Ishikawa (cell line): ENCODE data around the gene ZNF292.

Experiments
- CEBPB ChIP-seq: IDR thresholded peaks from 2 replicates; pipeline ENCODE4 v1.6.1; 2012
- NFIC ChIP-seq: IDR thresholded peaks from 2 replicates; pipeline ENCODE4 v1.6.1; 2012
- REST ChIP-seq: IDR thresholded peaks from 2 replicates; pipeline ENCODE4 v1.6.1; 2012; ENCODE audit warnings: low read depth, mild to moderate bottlenecking
- TAF1 ChIP-seq: IDR thresholded peaks from 2 replicates; pipeline ENCODE4 v1.6.1; 2012; ENCODE audit warnings: low read depth, mild to moderate bottlenecking
- TCF12 ChIP-seq: IDR thresholded peaks from 2 replicates; pipeline ENCODE4 v1.6.1; 2012; ENCODE audit warnings: low read depth
- YY1 ChIP-seq: IDR thresholded peaks from 2 replicates; pipeline ENCODE4 v1.6.1; 2012; ENCODE audit warnings: low read depth
- ZBTB7A ChIP-seq: IDR thresholded peaks from 2 replicates; pipeline ENCODE4 v1.6.1; 2012; ENCODE audit warnings: low read depth

- TF ChIP-seq TCF12 (no peak), NFIC (no peak), YY1 (no peak), TAF1 (no peak), REST (no peak), CEBPB (no peak), ZBTB7A (no peak)
These were observed 48.2 kb downstream of the ZNF292 start for GRCh38 chr6:87203448-87204023.
